ENCODE measurements around the gene CNTNAP5.

Gene CNTNAP5

DNA sequence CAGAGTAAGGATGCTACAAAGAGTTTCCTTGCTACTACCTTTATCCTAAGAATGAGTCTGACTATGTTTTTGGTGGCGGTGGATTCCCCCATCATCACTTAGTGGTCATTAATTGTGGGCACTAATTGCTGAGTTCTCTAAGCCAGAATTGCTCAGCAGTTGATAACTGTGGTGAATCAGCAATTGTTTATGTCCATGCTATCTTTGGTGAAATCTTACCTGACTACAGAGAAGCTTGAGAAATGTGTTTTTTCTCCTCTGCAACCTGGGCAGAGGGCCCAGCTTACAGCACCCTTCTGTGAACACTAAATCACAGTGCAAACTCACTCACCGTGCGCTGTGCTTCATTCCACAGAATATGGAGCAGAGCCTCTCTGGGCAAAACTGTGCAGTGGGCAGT is 683.6 kb downstream of the CNTNAP5 start:
- no peak for DNase-seq

GRCh38 chr2:124713969-124714368 is 688.9 kb downstream of the CNTNAP5 start:
- DNase-seq = no peak

GRCh38 chr2:124725187-124725586 is 700.1 kb downstream of the CNTNAP5 start:
- DNase-seq = no peak

DNA sequence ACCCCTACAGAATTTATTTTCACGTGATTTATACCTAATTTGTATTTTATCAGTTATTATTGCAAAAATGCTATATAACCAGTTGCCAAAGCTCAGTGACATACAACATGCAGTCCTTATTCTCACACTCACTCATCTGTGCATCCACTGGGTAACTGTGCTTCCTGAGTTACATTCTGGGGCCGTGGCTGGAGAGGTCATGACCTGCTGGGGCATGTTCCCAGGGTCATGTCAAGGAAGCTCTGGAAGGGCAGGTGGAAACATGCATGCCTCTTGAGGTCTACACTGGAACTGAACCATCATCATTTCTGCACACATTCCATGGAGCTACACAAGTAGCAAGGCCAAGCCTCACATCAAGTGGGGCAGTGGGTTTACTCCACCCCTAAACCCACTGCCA is 715.5 kb downstream of the CNTNAP5 start:
- no peak for DNase-seq

DNA sequence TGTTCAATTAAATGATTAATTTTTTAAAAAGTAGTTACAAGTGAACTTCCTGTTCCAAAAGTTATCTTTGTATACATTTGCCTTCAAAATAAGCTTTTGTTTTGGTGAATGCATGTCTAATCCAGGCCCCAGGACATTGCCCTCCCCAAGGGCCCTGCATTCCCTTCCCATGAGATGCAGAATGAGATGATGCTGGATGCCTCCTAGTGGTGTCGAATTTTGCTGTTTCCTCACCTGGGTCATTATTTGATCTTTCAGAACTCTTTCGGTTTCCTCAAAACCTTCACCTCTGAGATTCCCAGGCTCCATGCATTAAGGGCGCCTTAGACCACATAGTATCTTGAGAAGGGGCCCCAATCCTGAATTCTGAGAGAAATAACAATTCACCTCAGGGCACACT is 728.8 kb downstream of the CNTNAP5 start:
- no peak for DNase-seq

DNA sequence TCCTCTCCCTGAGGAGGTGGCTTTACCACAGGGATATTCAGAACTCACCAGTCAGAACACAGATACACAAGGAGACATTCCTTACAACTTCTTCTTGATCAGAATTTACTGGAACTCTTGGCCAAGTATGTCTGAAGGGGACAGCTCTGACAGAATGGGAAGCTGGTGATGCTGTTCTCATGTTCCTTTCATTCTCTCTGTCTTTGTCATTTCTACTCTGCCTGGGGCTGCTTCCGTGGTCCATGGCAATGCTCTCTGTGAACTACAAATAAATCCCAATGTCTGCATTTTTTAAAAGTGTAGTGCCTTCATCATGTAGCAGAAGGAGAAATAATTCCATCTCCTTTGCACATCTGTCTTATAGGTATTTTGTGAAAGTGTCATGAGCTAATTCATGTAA is 730.3 kb downstream of the CNTNAP5 start:
- no peak for DNase-seq

DNA sequence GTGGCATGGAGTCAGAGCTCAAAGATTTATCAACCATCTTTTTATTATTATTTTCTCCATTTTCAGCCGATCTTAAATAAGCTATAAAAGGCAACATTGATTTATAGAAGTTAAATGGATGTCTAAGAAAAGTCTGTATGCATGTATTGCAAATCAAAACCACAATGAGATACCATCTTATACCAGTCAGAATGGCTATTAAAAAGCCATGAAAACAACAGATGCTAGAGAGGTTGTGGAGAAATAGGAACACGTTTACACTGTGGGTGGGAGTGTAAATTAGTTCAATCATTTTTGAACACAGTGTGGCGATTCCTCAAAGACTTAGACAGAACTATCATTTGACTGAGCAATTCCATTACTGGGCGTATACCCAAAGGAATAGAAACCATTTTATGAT is 731.0 kb downstream of the CNTNAP5 start:
- no peak for DNase-seq

- no peak for DNase-seq
These were observed 737.3 kb downstream of the CNTNAP5 start for GRCh38 chr2:124762388-124762787.

GRCh38 chr2:124763611-124764010 is 738.5 kb downstream of the CNTNAP5 start:
- DNase-seq = no peak

GRCh38 chr2:124774781-124775180 is 749.7 kb downstream of the CNTNAP5 start:
- DNase-seq = no peak

- DNase-seq = no peak
These were observed 751.2 kb downstream of the CNTNAP5 start for GRCh38 chr2:124776332-124776731.

- DNase-seq = no peak
These were observed 753.0 kb downstream of the CNTNAP5 start for GRCh38 chr2:124778076-124778475.

DNA sequence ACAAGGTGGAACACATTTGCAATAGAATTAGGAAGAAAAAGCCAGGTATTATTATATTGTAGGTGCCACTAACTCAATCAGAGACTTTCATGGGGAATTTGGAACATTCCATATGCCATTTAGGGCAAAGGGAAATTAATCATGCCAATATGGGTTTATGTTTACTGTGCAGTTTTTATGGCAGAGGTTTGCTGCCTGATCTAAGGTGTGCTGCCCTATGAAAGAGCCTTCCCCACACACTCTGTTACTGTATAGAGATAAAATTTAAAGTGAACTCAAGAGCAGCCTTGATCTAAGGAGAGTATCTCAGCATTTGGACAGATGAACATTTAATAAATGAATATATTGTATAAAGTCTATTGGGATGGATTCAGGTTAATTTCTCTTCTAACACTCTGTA is 771.6 kb downstream of the CNTNAP5 start:
- DNase-seq = no peak

DNA sequence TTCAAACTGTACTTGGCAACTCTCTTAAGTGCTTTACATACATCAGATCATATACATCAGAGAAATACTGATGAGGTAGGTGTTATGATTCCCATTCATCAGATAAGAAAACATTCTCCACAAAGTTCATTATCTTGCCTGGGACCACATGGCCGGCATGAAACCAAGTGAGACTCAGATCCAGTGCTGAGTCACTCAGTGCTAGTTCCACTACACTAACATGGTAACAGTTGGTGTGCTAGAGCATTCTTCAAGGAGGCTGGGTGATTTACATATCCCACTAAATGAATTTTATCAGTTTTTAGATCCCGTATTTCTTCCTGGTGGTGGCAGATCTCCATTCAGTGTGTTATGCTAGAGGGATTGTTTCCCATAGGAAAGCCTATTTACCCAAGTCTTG is 772.0 kb downstream of the CNTNAP5 start:
- DNase-seq = no peak

GRCh38 chr2:124798551-124798950 is 773.5 kb downstream of the CNTNAP5 start:
- DNase-seq = no peak

- no peak for DNase-seq
These were observed 779.2 kb downstream of the CNTNAP5 start for GRCh38 chr2:124804014-124804940.

GRCh38 chr2:124805060-124805459 is 780.0 kb downstream of the CNTNAP5 start:
- DNase-seq = no peak

DNA sequence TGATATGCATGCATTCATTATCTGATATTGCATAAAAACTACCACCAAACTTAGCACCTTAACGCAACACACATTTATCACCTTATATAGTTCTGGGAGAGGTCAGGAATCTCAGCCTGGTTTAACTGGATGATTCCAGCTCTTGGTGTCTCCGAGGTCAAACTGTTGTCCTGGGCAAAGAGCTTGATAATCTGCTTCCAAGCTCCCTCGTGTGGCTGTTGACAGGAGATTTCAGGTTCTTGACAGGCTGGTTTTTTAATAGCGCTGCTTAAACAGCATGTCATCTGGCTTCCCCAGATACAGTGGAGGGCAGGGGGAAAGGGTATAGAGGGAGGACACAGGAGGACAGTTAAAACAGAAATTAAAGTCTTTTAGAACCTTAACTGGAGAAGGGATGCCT is 785.0 kb downstream of the CNTNAP5 start:
- DNase-seq = no peak

DNA sequence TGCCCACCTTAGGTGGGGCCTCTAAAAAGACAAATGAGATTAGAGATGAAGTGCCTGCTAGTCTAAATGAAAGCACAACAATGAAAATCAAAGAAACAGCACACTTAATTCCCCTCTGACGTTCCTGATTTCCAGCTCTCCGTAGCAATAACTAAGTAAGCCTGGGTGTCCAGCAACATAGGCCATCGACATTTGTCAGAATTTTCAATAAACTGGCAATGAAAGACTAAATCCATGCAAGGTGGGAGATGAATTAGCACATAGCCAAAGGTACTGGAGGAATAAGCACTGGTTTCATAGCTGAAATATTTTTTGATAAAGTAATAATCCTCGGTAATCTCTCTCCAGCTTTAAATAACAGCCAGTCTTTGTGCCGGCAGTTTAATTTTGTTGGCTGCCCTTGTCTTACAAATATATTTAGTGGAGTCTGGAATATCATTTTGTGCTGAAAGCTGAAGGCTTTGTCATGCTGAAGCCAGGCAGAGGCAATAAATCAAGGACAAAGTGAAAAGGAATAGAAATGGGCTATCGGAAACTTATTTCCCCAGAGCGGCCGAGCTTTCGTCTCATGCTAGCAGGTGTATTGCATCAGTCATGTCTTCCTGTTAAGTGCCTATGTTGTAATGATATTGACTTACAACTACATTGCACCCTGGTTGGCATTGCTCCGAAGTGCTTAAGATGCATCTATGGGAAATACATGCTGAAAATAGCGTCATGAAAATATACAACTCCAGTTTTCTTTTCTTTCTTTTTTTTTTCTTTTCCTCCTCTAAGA is 790.1 kb downstream of the CNTNAP5 start:
- DNase-seq = no peak

DNA sequence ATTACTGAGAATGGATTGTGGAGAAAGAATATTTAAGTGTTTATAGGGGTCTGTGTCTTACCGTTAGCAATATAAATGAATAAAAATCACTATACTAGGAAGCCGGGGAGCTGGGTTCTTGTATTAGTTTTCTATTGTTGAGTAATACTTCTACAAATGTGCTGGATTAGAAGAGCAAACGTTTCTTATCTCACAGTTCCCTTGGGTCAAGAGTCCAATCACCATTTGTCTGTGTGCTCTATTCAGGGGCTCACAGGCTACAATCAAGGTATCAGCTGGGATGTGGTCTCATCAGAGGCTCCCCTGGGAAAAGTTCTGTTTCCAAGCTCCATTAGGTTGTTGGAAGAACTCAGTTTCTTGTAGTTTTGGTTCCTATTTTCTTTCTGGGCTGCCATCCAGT is 790.9 kb downstream of the CNTNAP5 start:
- no peak for DNase-seq

GRCh38 chr2:124822516-124822915 is 797.4 kb downstream of the CNTNAP5 start:
- DNase-seq = no peak

GRCh38 chr2:124824441-124824840 is 799.4 kb downstream of the CNTNAP5 start:
- no peak for DNase-seq

DNA sequence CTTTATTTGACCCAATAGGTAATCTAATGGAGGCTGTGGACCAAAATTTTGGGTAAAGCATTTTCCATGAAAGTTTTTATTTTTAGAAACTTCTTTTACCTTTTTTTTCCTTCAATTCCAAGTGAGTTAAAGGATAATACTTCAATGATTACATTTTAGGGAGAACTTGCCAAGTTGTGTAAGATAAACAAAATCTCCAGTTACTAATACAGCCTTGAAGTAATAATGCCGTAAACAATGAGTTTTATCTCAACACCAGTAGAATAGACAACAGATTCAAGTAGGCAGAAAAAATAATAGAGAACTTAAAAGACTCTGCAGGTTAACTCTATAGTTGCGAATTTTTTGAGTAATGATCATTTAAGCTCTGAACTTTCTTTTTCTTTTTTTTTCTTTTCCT is 807.4 kb downstream of the CNTNAP5 start:
- DNase-seq = no peak

GRCh38 chr2:124834331-124834730 is 809.2 kb downstream of the CNTNAP5 start:
- DNase-seq = no peak
